ENCODE data around the gene PREX1.
A peak's percentile ranks its signal among the peaks of the same experiment; 100 is the strongest.
"Not testable (repeated sequence)": the region's sequence is repeated elsewhere in the genome, so short reads cannot be mapped to it uniquely, and the experiment has no call there.

PREX1 gene, protein sequence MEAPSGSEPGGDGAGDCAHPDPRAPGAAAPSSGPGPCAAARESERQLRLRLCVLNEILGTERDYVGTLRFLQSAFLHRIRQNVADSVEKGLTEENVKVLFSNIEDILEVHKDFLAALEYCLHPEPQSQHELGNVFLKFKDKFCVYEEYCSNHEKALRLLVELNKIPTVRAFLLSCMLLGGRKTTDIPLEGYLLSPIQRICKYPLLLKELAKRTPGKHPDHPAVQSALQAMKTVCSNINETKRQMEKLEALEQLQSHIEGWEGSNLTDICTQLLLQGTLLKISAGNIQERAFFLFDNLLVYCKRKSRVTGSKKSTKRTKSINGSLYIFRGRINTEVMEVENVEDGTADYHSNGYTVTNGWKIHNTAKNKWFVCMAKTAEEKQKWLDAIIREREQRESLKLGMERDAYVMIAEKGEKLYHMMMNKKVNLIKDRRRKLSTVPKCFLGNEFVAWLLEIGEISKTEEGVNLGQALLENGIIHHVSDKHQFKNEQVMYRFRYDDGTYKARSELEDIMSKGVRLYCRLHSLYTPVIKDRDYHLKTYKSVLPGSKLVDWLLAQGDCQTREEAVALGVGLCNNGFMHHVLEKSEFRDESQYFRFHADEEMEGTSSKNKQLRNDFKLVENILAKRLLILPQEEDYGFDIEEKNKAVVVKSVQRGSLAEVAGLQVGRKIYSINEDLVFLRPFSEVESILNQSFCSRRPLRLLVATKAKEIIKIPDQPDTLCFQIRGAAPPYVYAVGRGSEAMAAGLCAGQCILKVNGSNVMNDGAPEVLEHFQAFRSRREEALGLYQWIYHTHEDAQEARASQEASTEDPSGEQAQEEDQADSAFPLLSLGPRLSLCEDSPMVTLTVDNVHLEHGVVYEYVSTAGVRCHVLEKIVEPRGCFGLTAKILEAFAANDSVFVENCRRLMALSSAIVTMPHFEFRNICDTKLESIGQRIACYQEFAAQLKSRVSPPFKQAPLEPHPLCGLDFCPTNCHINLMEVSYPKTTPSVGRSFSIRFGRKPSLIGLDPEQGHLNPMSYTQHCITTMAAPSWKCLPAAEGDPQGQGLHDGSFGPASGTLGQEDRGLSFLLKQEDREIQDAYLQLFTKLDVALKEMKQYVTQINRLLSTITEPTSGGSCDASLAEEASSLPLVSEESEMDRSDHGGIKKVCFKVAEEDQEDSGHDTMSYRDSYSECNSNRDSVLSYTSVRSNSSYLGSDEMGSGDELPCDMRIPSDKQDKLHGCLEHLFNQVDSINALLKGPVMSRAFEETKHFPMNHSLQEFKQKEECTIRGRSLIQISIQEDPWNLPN (N-terminal part only)

DNA sequence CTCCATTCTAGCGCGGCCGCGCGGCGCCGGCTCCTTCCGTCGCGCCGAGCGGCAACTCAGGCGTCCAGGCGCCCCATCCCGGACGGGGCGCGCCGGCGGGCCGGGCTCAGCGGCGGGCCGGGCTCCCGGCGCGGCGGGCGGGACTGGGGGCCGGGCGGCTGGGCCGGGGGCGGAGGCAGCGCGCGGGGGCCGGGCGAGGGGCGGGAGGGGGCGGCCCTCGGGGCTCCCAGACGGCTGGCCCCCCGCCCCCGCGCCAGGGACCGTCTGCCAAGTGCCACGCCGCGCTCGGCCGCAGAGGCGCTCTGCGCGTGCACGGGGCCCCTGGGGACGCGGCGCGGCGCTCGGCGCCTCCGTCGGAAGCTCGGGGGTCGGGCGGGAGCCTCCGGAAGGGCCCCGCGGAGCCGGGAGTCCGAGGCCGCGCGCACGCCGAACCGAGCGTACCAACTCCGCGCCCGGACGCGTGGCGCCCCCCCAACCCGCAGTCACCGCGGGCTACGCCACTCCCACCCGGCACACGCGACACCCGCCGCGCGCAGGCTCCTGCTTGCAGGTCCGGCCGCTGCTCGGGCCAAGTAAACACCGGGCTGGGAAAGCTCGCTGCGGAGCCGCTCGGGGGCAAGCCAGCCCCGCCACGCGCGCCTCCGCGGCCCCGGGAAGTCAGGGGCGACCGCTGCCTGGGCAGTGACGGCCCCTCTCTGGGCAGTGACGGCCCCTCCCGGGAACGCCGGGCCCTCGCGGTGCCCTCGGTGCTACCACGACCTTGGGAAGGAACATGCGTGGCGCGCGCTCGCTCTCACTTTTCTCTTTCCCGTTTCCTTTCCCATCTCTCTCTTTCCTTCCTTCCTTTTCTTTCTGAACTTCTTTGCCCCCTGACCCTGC, at the start of gene PREX1:
Gene PREX1 (minus strand): TSS at position 145 of the 879 bp plus-strand sequence. CDS start 139 bp downstream, at position 6.
- peak in 48 of 51 donors; percentile 26 to 94 (median 84) for DNase-seq

DNA sequence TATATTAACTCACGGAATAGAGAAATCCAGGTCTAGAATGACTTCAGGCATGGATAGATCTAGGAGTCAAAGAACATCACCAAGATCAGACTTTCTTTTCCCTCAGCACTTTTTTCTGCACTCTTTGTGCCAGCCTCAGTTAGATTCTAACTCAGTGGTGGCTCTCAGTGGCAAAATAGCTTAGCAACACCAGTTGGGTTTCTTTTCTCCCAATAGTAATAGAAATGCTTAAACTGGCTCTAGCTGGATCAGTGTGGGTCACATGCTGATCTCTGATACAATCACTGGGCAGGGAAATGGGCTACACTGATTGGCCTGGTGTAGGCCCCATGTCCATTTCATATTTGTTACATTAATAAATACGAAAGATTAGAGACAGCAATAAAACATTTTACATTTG, 49.5 kb upstream of the PREX1 start:
- DNase-seq = peak in 5 of 51 donors; percentile 11 to 51 (median 33)

DNA sequence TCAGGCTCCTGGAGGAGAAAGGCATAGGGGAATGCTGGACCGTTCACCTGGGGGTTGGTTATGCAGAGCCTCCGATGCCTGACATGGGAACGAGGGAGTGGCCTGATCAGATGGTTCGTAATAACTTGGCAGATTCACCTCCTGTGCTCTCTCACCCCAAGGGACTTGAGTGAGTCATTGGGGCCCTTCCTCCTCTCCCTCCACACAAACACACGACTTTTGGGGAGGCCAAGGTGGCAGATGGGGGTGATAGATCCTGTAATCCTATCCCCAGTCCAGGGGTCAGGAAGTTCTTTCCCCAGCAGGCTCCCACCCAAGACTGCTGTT, 48.1 kb upstream of the PREX1 start:
- no peak for DNase-seq

DNA sequence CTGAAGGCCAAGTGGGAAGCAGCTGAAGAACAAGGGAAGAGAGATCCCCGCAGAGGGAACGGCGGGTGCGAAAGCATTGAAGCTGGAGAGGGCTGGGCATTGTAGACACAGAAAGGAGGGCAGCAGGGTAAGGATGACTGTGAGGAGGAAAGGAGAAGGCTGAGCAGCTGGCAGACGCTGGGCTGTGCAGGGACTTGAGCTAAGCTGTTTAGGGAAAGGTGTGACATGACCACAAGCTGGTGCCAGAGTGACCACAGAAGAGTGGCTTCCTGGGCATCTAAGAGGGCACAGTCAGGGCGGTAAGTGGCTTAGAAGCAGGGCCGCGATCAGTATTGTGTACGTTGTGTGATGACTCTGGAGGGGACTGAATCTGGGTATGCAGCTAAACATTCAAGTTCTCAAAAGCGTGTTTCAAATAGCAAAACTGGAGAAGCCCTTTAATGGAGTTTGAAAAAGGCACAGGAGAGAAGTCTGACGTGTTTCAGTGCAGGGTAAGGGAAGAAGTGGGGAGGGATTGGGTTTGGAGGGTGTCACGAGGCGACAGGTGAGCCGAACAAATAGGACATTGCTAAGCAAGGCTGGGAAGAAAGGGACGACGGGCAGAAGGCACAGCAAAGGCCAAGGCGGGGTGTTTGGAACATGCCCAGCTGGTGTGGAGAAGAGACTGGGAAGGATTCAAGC, 47.6 kb upstream of the PREX1 start:
- no peak for DNase-seq

DNA sequence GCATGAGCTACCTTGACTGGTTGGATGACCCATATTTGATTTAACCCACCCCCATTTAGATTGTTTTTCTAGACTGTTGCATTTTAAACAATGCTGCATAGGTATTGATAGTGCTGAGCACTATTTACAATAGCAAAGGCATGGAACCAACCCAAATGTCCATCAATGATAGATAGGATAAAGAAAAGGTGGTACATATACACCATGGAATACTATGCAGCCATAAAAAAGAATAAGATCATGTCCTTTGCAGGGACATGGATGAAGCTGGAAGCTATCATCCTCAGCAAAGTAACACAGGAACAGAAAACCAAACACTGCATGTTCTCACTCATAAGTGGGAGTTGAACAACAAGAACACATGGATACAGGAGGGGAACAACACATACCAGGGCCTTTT, 41.6 kb upstream of the PREX1 start:
- DNase-seq = not testable (repeated sequence)

DNA sequence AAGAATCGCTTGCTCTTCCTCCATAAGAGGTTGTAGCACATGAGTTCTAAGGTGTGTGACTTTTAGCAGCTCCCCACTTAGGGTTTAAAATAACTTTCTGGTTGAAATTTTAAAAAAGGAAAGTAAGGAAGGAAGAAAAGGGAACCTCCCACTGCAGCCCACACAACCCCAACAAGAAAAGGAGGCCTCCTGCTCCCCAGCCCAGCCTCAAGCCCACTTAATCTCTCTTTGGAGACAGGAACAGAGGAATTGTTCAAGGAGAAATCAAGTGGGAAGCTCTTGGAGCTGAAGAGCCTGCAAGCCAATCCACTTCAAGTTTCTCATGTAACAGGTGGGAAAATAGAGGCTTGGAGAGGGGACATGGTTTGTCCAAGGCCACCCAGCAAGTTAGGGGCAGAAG, 39.1 kb upstream of the PREX1 start:
- no peak for DNase-seq

DNA sequence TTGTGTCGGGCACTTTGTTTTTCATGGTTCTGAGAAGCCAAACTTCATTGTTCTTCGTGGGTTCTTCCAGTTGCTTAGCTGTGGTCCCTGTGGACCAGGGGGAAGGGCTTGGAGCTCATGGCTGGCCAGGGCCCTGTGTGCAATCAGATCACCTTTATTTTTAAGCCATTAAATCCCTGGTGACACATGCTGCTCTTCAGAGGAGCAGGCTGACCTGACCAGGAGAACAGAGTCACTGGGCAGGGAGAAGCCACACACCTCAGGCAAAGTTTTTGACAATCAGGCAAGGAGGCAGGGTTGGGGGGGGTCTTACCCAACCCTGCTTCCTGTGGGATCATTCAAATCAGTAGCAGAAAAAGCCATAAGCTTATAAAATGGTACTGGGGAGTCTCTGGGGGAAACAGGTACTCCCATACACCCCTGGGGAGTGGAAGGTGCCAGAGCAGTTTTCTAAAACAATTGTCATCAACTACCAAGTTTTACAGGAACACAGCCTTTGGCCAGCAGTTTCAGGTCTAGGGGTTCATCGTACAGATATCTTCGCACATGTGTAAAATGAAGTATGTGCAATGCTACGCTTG, 37.0 kb upstream of the PREX1 start:
- no peak for DNase-seq

DNA sequence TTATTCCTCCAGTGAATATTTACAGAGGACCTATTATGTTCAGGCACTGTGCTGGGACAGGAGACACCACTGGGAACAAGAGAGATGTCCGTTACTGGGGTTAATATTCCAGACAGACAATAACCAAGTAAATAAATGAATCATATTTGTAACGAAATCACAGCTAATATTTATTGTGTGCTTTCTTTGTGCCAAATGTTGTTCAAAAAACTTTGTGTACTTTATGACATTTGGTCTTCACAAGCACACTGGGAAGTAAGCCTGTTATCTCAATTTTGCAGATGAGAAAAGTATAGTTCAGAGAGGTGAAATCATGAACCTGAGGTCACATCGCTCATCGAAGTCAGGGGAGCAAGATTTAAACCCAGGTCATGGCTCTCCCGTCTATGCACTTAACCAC, 36.5 kb upstream of the PREX1 start:
- no peak for DNase-seq

DNA sequence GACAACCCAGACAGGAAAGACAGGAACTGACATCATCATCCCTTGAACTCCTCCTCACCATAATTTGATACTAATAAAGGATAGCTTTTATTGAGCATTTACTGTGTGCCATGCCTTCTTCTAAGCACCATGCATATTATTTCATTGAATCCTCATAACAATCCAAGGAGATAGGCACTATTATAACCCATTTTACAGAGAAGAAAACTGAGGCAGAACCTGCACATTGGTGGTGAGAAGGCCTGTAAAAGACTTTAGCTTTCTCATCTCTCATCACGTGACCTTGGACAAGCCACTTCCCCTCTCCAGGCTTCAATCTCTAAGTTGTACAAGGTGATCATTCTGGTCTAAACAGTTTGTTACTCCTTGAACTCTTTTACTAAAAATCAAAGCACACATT, 34.5 kb upstream of the PREX1 start:
- no peak for DNase-seq

DNA sequence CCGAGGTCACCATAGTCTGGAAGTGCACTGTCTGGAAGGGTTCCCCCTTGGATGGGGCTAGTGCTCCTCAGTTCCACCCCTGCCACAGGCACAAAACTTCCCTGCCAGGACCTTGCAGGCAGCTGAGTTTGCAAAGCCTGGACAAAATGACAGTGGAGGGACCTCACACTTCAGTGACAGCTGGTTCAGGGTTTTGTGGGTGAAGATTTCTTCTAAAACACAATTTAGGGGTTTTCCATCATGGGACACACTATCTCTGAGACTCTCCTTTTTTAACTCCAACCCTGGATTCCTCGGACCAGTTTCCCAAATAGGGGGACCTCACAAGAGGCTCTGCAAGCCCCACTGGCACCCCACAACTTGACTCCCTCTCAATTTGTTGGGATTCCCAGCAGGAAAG, 33.6 kb upstream of the PREX1 start:
- DNase-seq = no peak

DNA sequence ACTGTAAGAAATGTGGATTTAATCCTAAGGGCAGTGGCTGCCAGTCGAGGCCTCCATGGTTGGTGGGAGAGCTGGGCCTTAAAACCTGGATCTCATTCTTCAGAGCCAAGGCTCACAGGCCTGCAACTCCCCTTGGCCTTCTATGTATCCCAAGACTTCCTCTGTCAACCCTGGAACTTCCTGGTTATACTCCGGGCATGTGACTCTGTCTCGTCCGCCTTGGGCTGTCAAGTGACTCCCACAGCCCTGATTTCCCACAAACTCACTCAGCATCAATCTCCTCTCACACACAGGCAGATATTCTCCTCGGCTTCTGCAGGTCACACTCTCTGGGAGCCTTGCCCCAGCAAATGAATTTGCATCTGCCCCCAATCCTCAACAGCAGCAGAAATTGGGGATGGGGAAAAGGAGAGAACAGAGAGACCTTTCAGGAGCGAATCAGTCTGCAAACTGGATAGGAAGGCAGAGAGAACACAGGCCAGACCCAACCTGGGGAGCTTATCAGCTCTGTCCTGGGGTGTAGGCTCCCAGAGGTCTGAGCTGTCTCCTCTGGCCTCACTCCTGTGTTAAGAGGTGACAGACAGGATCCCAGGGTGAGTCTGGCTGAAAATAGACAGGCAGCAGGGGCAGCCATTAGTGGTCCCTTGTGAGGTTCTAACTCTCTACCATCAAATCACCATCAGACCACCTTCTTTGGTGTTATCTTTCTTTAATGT, 30.4 kb upstream of the PREX1 start:
- peak in 7 of 51 donors; percentile 3 to 11 (median 6) for DNase-seq

DNA sequence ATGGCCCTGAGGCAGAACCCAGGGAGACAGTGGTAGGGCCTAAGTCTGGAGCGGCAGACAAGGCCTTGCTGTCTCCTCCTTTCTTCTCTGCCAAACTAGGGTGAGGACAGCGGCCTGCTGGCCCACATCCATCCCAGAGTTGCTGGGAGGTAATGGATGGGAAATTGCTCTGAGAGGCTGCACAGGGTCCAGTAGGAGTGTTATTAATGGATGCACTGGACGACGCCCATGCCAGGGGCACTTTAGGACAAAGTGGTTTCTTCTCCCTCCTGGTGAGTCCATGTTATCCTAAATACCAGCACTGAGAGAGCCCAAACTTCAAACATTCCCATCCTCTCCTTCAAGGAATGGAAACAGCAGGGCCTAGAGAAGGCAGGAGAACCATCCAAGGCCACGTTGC, 28.3 kb upstream of the PREX1 start:
- DNase-seq = no peak

DNA sequence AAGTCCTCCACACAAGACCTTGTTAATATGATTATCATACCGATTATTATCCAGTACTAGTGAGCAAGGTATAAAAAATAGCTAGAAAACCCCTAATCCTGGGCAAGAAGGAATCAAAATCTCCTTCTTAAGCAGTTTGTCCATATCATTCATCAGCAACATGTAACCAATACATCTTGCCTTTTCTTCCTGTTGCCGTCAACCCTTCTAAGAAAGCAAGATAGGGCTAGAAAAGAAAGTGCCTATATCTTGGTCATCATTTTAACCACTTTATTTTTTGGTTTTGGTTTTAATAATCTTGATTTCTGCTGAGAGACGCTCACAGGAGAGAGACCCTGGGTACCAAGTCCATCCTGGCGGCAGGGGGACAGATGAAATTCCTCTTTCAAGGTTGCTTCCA, 27.2 kb upstream of the PREX1 start:
- DNase-seq = no peak

DNA sequence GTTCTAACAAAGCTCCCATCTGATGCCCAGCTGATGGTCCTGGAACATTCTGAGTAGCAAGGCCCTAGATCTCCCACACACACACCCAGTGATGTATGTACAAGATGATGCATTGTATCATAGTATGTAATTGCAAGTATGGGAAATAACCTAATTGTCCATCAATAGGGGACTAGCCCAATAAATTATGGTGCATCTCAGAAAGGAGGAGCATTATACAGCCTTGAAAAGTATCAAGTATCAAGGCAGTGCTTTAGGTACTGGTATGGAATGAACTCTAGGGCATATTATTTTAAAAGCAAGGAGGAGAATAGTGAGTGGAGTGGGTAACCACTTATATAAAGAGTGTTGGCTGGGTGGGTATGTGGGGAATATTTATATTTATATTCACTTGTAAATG, 24.8 kb upstream of the PREX1 start:
- no peak for DNase-seq

DNA sequence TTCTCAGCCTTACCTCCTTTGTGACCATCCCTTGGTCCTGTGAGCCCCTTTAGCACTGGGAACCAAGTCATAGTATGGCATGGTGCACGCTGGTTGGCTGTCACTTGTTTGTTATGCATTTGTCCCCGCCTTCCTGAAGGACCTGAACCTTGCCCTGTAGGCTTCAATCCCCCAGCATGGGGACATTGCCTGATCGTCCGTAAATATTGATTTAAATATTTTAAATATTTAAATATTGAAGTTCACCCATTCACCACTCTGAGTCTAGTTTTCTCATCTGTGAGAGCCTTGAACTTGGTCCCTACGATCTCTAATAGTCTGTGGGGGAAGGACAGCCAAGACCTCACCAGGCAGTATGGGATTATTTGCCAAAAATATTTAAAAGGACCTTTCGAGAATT, 23.8 kb upstream of the PREX1 start:
- no peak for DNase-seq

DNA sequence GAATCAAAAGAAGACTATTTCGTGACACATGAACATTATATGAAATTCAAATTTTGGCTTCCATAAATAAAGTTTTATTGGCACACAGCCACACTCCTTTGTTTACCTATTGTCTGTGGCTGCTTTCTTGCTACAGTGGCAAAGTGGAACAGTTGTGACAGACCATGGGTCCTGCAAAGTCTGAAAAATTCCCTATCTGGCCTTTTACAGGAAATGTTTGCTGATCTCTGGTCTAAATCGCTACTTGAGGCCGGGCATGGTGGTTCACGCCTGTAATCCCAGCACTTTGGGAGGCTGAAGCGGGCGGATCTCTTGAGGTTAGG, 23.1 kb upstream of the PREX1 start:
- no peak for DNase-seq

DNA sequence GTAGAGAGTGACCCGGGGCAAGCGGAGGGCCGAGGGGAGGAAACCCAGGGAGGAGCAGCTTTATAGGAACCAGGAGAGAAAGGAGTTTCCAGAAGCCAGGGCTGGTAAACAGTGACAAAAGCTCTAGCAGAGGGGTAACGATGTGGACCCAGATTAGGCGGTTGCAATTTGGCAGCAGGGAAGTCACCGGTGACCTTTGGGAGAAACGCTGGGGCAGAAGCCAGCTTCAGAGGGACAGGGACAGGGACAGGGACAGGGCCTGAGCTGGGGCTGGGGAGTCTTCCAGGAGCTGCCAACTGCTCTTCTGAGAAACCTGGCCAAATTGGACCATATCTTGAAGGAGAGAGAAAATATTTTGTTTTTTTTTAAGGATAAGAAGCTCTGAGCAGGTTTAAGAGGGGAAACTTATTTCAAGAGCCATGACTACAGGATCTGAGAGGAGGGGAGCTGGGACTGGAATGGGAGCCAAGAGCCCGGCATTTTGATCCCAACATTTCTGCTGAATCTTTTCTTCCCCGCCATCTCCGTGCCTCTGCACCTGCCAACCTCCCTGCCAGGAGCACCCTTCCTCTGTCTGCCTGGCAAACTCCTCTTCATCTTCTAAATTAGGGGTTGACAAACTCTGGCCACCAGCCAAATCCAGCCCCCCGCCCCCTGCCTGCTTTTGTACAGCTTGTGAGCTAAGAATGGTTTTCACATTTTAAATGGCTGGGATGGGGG, 22.6 kb upstream of the PREX1 start:
- DNase-seq = no peak

DNA sequence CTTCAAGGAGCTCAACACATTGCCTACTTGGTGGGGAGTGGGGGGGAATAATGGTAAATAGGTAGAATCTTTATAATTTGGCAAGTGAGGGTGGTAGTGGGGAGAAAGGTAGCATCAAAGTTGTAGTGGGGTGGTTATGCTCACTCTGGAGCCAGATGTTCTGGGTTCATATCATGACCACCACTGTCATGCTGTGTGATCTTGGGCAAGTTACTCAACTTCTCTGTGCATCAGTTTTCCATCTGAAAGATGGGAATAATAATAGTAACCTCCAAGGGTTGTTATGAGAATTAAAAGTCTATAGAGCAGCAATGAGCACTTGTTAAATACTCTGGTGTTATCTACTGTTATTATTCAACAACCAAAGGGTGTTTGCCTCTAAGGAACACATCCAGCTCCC, 22.0 kb upstream of the PREX1 start:
- DNase-seq = no peak

DNA sequence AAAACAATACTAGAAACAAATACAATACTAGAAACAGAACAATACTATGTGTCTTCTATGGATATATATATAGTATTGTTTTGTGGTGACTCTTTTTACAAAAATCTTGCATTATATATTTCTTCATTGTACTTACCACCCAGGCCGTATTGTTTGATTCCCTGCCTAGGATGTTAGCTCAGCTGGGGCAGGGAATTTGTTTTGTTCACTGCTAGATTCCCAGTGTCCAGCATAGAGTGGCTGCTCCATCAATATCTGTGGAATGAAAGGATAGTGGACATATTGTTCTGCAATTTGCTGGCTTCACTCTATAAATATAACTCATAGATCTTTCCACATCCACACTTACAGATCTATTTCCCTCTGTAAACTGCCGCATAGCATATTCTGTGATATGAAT, 21.5 kb upstream of the PREX1 start:
- no peak for DNase-seq

All from hypothalamus (tissue), 51 donors.